PC-9 (cell line): ENCODE measurements around the gene TXLNB.

Experiments
- CTCF ChIP-seq: fragments of 200-600 bp; sonication (generic); conservative IDR thresholded peaks from 2 replicates; pipeline ENCODE4 v1.6.1; 2017; ENCODE audit warnings: mixed run types, antibody characterized with exemption, mild to moderate bottlenecking, moderate library complexity
- EZH2 ChIP-seq: fragments of 200-600 bp; sonication (generic); IDR thresholded peaks from 2 replicates; pipeline ENCODE4 v1.8.0; 2017; ENCODE audit warnings: antibody characterized with exemption, low read depth

- TF ChIP-seq CTCF (no peak), EZH2 (no peak)
Measured at GRCh38 chr6:139313229-139313628, 21.4 kb upstream of the TXLNB start.
